Activated CD8-positive, alpha-beta T cell treated with anti-CD3 and anti-CD28 coated beads for 36 hours (primary cell): ENCODE measurements around the gene CAMTA1. TPM values are rescaled to one million over a fixed set of nuclear protein-coding genes. Genes with fewer than 3 reads are reported as not detected.

Experiments
- ATAC-seq: fragments of 200-7000 bp; cut with Tn5 transposase; one replicate; pipeline ENCODE4 v1.10.0; 2021; ENCODE audit warnings: mild to moderate bottlenecking, moderate library complexity
- CTCF ChIA-PET: fragments of 350-600 bp; sonication (Branson Sonifier 250); formaldehyde crosslinking; loops from one replicate; lab custom pipeline; 2021; ENCODE audit warnings: antibody characterized with exemption; lab: Charles Lee
- POLR2A ChIA-PET: fragments of 350-600 bp; sonication (Branson Sonifier 250); formaldehyde crosslinking; loops from one replicate; lab custom pipeline; 2021; ENCODE audit warnings: antibody characterized with exemption; lab: Charles Lee
- DNase-seq: peaks from one replicate; pipeline ENCODE4 v3.0.0-alpha.2; 2020
- H3K27ac Mint-ChIP-seq: one replicate; pipeline ENCODE4 v1.8.0; 2021; ENCODE audit warnings: mild to moderate bottlenecking, mixed read lengths
- H3K27me3 Mint-ChIP-seq: one replicate; pipeline ENCODE4 v1.8.0; 2021; ENCODE audit warnings: mixed read lengths
- H3K36me3 Mint-ChIP-seq: one replicate; pipeline ENCODE4 v1.8.0; 2021; ENCODE audit warnings: low read depth, mixed read lengths
- H3K4me1 Mint-ChIP-seq: one replicate; pipeline ENCODE4 v1.8.0; 2021; ENCODE audit warnings: low read depth, mixed read lengths
- H3K4me3 Mint-ChIP-seq: one replicate; pipeline ENCODE4 v1.8.0; 2021; ENCODE audit warnings: mild to moderate bottlenecking, moderate library complexity, mixed read lengths
- H3K9me3 Mint-ChIP-seq: one replicate; pipeline ENCODE4 v1.8.0; 2021; ENCODE audit warnings: mixed read lengths
- CTCF ChIP-seq: fragments of 200-600 bp; IDR thresholded peaks from one replicate; pipeline ENCODE4 v1.8.0; 2022; ENCODE audit warnings: antibody characterized with exemption, mild to moderate bottlenecking
- intact Hi-C: fragments of 100-400 bp; cut with micrococcal nuclease; formaldehyde crosslinking; loops from one replicate; pipeline ENCODE4 v1.10.0; 2022
- total RNA-seq, 2 experiments: library from RNA; stranded (reverse); gene quantifications; one replicate each; pipeline ENCODE4 v1.2.3, GENCODE V29; 2021

The CAMTA1 gene
- total RNA-seq, 2 experiments from 2014 or later: 67.7 to 70.9 TPM

GRCh38 chr1:6784560-6785317 is 515 bp upstream of the CAMTA1 start:
- Mint-ChIP-seq H3K9me3 (no peaks in the 10 kb centered on the region), H3K4me3 (peak overlapping the region; percentile 80), H3K36me3 (peaks cover 19% of the 10 kb centered on the region), H3K27me3 (no peaks in the 10 kb centered on the region), H3K4me1 (peaks cover 39% of the 10 kb centered on the region), H3K27ac (peak overlapping the region; percentile 85)
- TF ChIP-seq CTCF: no peak
- ChIA-PET POLR2A (interaction anchor here (0.7 to 1.6 kb wide), 7 partner anchors 19 to 183 kb away, joined by 3 to 4 read pairs (median 4); partner anchors contain the start of gene DNAJC11), CTCF (interaction anchor here (1.2 to 3.2 kb wide), 2 partner anchors 65 to 105 kb away, joined by 4 to 14 read pairs; no protein-coding TSS in a partner anchor)
- ATAC-seq (peak; percentile 82), DNase-seq (peak; percentile 100)
- intact Hi-C loops: loop anchor here (10.0 kb wide), 1 partner anchor 60 kb away; no protein-coding TSS in a partner anchor

GRCh38 chr1:6785728-6786505 is 663 bp downstream of the CAMTA1 start:
- intact Hi-C loops: loop anchor here (10.0 kb wide), 1 partner anchor 61 kb away; no protein-coding TSS in a partner anchor
- peak overlapping the region; percentile 90 for H3K4me3 Mint-ChIP-seq
- POLR2A ChIA-PET: interaction anchor here (0.8 kb wide), 1 partner anchor 36 kb away, joined by 4 read pairs; no protein-coding TSS in a partner anchor
- no peaks in the 10 kb centered on the region for H3K27me3 Mint-ChIP-seq
- peak; percentile 4 for ATAC-seq
- DNase-seq: peak; percentile 37
- H3K27ac Mint-ChIP-seq: peak overlapping the region; percentile 90
- TF ChIP-seq CTCF: no peak
- CTCF ChIA-PET: interaction anchor here (1.2 to 3.2 kb wide), 2 partner anchors 66 to 103 kb away, joined by 4 to 14 read pairs; no protein-coding TSS in a partner anchor
- peaks cover 19% of the 10 kb centered on the region for H3K36me3 Mint-ChIP-seq
- no peaks in the 10 kb centered on the region for H3K9me3 Mint-ChIP-seq
- peaks cover 47% of the 10 kb centered on the region for H3K4me1 Mint-ChIP-seq

GRCh38 chr1:6788946-6789345 is 3.7 kb downstream of the CAMTA1 start:
- ATAC-seq: no peak
- no peak overlapping the region for H3K4me3 Mint-ChIP-seq
- no peaks in the 10 kb centered on the region for H3K27me3 Mint-ChIP-seq
- peaks cover 23% of the 10 kb centered on the region for H3K36me3 Mint-ChIP-seq
- intact Hi-C loops: loop anchor here (10.0 kb wide), 1 partner anchor 64 kb away; no protein-coding TSS in a partner anchor
- CTCF ChIA-PET: interaction anchor here (0.6 to 0.9 kb wide), 2 partner anchors 69 to 88 kb away, joined by 3 to 4 read pairs; partner anchors contain the start of gene DNAJC11
- TF ChIP-seq CTCF: no peak
- no peak for DNase-seq
- peaks cover 60% of the 10 kb centered on the region for H3K4me1 Mint-ChIP-seq
- POLR2A ChIA-PET: interaction anchor here (0.7 to 0.9 kb wide), 2 partner anchors 14 to 86 kb away, joined by 3 read pairs; no protein-coding TSS in a partner anchor
- peak overlapping the region; percentile 26 for H3K27ac Mint-ChIP-seq
- H3K9me3 Mint-ChIP-seq: no peaks in the 10 kb centered on the region

- Mint-ChIP-seq H3K4me3 (no peak overlapping the region), H3K36me3 (peaks cover 23% of the 10 kb centered on the region), H3K9me3 (no peaks in the 10 kb centered on the region), H3K4me1 (peaks cover 60% of the 10 kb centered on the region), H3K27ac (no peak overlapping the region), H3K27me3 (no peaks in the 10 kb centered on the region)
- ChIA-PET POLR2A (no interaction called here), CTCF (no interaction called here)
- ATAC-seq: no peak
- intact Hi-C loops: no loop called here
- no peak for TF ChIP-seq CTCF
- DNase-seq: no peak
Measured at GRCh38 chr1:6790146-6790545, 4.9 kb downstream of the CAMTA1 start.
